H1 (cell line): ENCODE results near the gene ADAD1. TPM values are rescaled to one million over a fixed set of nuclear protein-coding genes. Genes with fewer than 3 reads are reported as not detected.
A peak's percentile ranks its signal among the peaks of the same experiment; 100 is the strongest.

Experiments used
- CTCF ChIA-PET: fragments of 300-600 bp; sonication (Branson Sonifier 250); formaldehyde crosslinking; loops from one replicate; lab custom pipeline; 2021; ENCODE audit not compliant: partially characterized antibody; lab: Charles Lee
- POLR2A ChIA-PET: fragments of 300-600 bp; sonication (Branson Sonifier 250); formaldehyde crosslinking; loops from one replicate; lab custom pipeline; 2021; ENCODE audit warnings: inconsistent platforms; ENCODE audit not compliant: partially characterized antibody; lab: Charles Lee
- DNase-seq, 2 experiments: peaks; one replicate each; pipeline versions ENCODE4 v3.0.0 to v3.0.0-alpha.2; 2010 to 2022; ENCODE audit warnings: low spot score in 2 of 2, low read depth in 1 of 2, mixed read lengths in 1 of 2
- FAIRE-seq: peaks from 2 replicates; lab custom pipeline; 2011; peaks lifted over from hg19 to GRCh38; lab: Jason Lieb, UNC
- H2AFZ ChIP-seq: 2 replicates; pipeline ENCODE4 v1.8.1; 2012; ENCODE audit warnings: low read length, inconsistent platforms
- H2AK5ac ChIP-seq: 2 replicates; pipeline ENCODE4 v1.6.1; 2013; ENCODE audit warnings: low read depth, low read length
- H2BK120ac ChIP-seq: replicated peaks from 2 replicates; pipeline ENCODE3; 2013; ENCODE audit warnings: low read depth, low read length, inconsistent platforms
- H2BK12ac ChIP-seq: 2 replicates; pipeline ENCODE4 v1.6.1; 2013; ENCODE audit warnings: low read depth, low read length
- H2BK15ac ChIP-seq: 2 replicates; pipeline ENCODE4 v1.6.1; 2013; ENCODE audit warnings: low read length
- H2BK20ac ChIP-seq: 2 replicates; pipeline ENCODE4 v1.6.1; 2013; ENCODE audit warnings: low read length
- H2BK5ac ChIP-seq: 2 replicates; pipeline ENCODE4 v1.6.1; 2013; ENCODE audit warnings: low read depth, low read length
- H3K14ac ChIP-seq: 2 replicates; pipeline ENCODE4 v1.6.1; 2013; ENCODE audit warnings: inconsistent platforms; ENCODE audit not compliant: insufficient read length
- H3K18ac ChIP-seq: 2 replicates; pipeline ENCODE4 v1.6.1; 2013; ENCODE audit warnings: low read length; ENCODE audit errors: extremely low read depth
- H3K23ac ChIP-seq: 2 replicates; pipeline ENCODE4 v1.6.1; 2013; ENCODE audit warnings: inconsistent platforms; ENCODE audit not compliant: insufficient read length
- H3K23me2 ChIP-seq: 2 replicates; pipeline ENCODE4 v1.6.1; 2013; ENCODE audit warnings: low read depth, low read length
- H3K27ac ChIP-seq: 2 replicates; pipeline ENCODE4 v1.6.1; 2011; ENCODE audit warnings: low read depth, low read length, inconsistent platforms
- H3K27me3 ChIP-seq, 4 experiments: replicated peaks in 1 of 4; 1 replicate in 1 of 4; 2 replicates in 3 of 4; pipeline versions ENCODE4 v1.6.1 to v1.8.1; 2011 to 2013; ENCODE audit warnings: low read length in 3 of 4, mild to moderate bottlenecking in 3 of 4, inconsistent platforms in 2 of 4, mixed read lengths in 2 of 4, moderate library complexity in 1 of 4; ENCODE audit not compliant: control insufficient read depth in 3 of 4, insufficient read depth in 3 of 4; ENCODE audit errors: extremely low read depth in 1 of 4
- H3K36me3 ChIP-seq, 4 experiments: 2 replicates each; pipeline versions ENCODE4 v1.6.1 to v1.8.1; 2011 to 2013; ENCODE audit warnings: mild to moderate bottlenecking in 4 of 4, low read length in 3 of 4, moderate library complexity in 2 of 4, control low read depth in 1 of 4, inconsistent platforms in 1 of 4; ENCODE audit not compliant: insufficient read depth in 4 of 4, control insufficient read depth in 2 of 4
- H3K4ac ChIP-seq: replicated peaks from 2 replicates; pipeline ENCODE3; 2013; ENCODE audit warnings: low read length, low read depth, mixed read lengths, inconsistent platforms; ENCODE audit not compliant: insufficient read length
- H3K4me1 ChIP-seq, 4 experiments: replicated peaks in 1 of 4; 1 replicate in 1 of 4; 2 replicates in 3 of 4; pipeline versions ENCODE4 v1.6.1 to v1.8.1; 2011 to 2013; ENCODE audit warnings: low read length in 3 of 4, inconsistent platforms in 2 of 4, mixed read lengths in 1 of 4; ENCODE audit not compliant: insufficient read depth in 4 of 4, control insufficient read depth in 3 of 4
- H3K4me2 ChIP-seq, 2 experiments: 2 replicates each; pipeline versions ENCODE4 v1.6.1 to v1.8.1; 2011 to 2013; ENCODE audit warnings: low read depth in 2 of 2, low read length in 2 of 2, control low read depth in 1 of 2, inconsistent platforms in 1 of 2, mild to moderate bottlenecking in 1 of 2; ENCODE audit not compliant: insufficient read depth in 1 of 2
- H3K4me3 ChIP-seq, 4 experiments: fragments of 200-600, 300-600 bp in 1 of 4; sonication (generic), shearing (Covaris generic), sonication (Bioruptor Twin) in 1 of 4; 2 replicates each; pipeline versions ENCODE4 v1.5.1 to v1.8.1; 2011 to 2016; ENCODE audit warnings: low read length in 4 of 4, low read depth in 3 of 4, control low read depth in 2 of 4, inconsistent platforms in 2 of 4, mild to moderate bottlenecking in 2 of 4, mixed read lengths in 1 of 4, moderate library complexity in 1 of 4; ENCODE audit not compliant: insufficient read depth in 2 of 4; ENCODE audit errors: extremely low read depth in 1 of 4
- H3K56ac ChIP-seq: replicated peaks from 2 replicates; pipeline ENCODE3; 2013; ENCODE audit warnings: low read depth, mild to moderate bottlenecking, mixed read lengths, low read length, inconsistent platforms; ENCODE audit not compliant: insufficient read length
- H3K79me1 ChIP-seq: 2 replicates; pipeline ENCODE4 v1.6.1; 2013; ENCODE audit warnings: low read depth, low read length, control low read depth
- H3K79me2 ChIP-seq, 2 experiments: 2 replicates each; pipeline versions ENCODE4 v1.6.1 to v1.8.1; 2012 to 2013; ENCODE audit warnings: low read length in 2 of 2, mild to moderate bottlenecking in 2 of 2, inconsistent platforms in 1 of 2; ENCODE audit not compliant: insufficient read depth in 2 of 2, control insufficient read depth in 1 of 2
- H3K9ac ChIP-seq, 4 experiments: replicated peaks in 1 of 4; 1 replicate in 1 of 4; 2 replicates in 3 of 4; pipeline versions ENCODE4 v1.6.1 to v1.8.1; 2011 to 2013; ENCODE audit warnings: low read depth in 3 of 4, low read length in 3 of 4, control low read depth in 2 of 4, mild to moderate bottlenecking in 2 of 4, moderate library complexity in 2 of 4, inconsistent platforms in 1 of 4; ENCODE audit errors: extremely low read depth in 1 of 4
- H3K9me3 ChIP-seq, 2 experiments: 2 replicates each; pipeline versions ENCODE4 v1.6.1 to v1.8.1; 2012 to 2013; ENCODE audit warnings: mild to moderate bottlenecking in 2 of 2, moderate library complexity in 2 of 2, control low read depth in 1 of 2, inconsistent platforms in 1 of 2, low read depth in 1 of 2, low read length in 1 of 2, mixed read lengths in 1 of 2; ENCODE audit not compliant: insufficient read depth in 2 of 2
- H4K20me1 ChIP-seq, 2 experiments: replicated peaks in 1 of 2; 2 replicates each; pipeline versions ENCODE3 to v1.8.1; 2011 to 2013; ENCODE audit warnings: inconsistent platforms in 2 of 2, low read length in 2 of 2, mild to moderate bottlenecking in 1 of 2; ENCODE audit not compliant: insufficient read depth in 2 of 2, control insufficient read depth in 1 of 2
- H4K5ac ChIP-seq: 2 replicates; pipeline ENCODE4 v1.6.1; 2013; ENCODE audit warnings: low read length, low read depth, mixed read lengths, inconsistent platforms; ENCODE audit not compliant: insufficient read length
- H4K8ac ChIP-seq: 2 replicates; pipeline ENCODE4 v1.8.0; 2013; ENCODE audit warnings: mild to moderate bottlenecking, moderate library complexity, low read length, inconsistent platforms; ENCODE audit not compliant: insufficient read depth; ENCODE audit errors: extremely low read depth
- H4K91ac ChIP-seq: replicated peaks from 2 replicates; pipeline ENCODE3; 2013; ENCODE audit warnings: low read length, mixed read lengths, inconsistent platforms; ENCODE audit not compliant: insufficient read length
- CBX5 ChIP-seq: fragments of 300-800, 300-1000 bp; sonication (generic); IDR thresholded peaks from 2 replicates; pipeline ENCODE4 v1.7.1; 2016; ENCODE audit warnings: antibody characterized with exemption, low read length, low read depth
- USF2 ChIP-seq: IDR thresholded peaks from 2 replicates; pipeline ENCODE4 v1.6.1; 2011; ENCODE audit warnings: low read length, improper control_type of control experiment
- ZNF274 ChIP-seq: IDR thresholded peaks from 2 replicates; pipeline ENCODE4 v1.7.0; 2012; ENCODE audit warnings: low read length, borderline replicate concordance; ENCODE audit errors: extremely low read depth
- WGBS, 2 experiments: shearing (Covaris generic) in 1 of 2; methylation state at CpG; one replicate each; pipeline versions ENCODE4 v1.1.6 to v1.1.7; 2013 to 2015; ENCODE audit warnings: low lambda C conversion rate in 2 of 2, mixed read lengths in 2 of 2, inconsistent platforms in 1 of 2, low coverage in 1 of 2, missing lambda C conversion rate in 1 of 2; ENCODE audit not compliant: insufficient replicate concordance in 2 of 2, insufficient coverage in 1 of 2, insufficient read length in 1 of 2; ENCODE audit errors: extremely low coverage in 1 of 2, missing lambda C conversion rate in 1 of 2; 5-methylcytosine and 5-hydroxymethylcytosine counted together
- polyA plus RNA-seq, 7 experiments: library from polyadenylated mRNA; depleted of rRNA in 3 of 7; stranded (reverse) in 5 of 7; unstranded in 2 of 7; fragments of >200 nt in 5 of 7; fragments of 200-250 nt in 2 of 7; gene quantifications; 1 replicate in 5 of 7; 2 replicates in 1 of 7; 4 replicates in 1 of 7; pipeline versions ENCODE4 v1.2.1 to v1.2.3, GENCODE V29; 2011 to 2013; ENCODE audit warnings: missing spikeins in 2 of 7, mixed read lengths in 2 of 7
- total RNA-seq: library from RNA; stranded (reverse); fragmentation: NEBNext Ultra II Directional; extraction: Animal tissue kit (Norgen Biotek cat#: 25700); gene quantifications from 2 replicates; pipeline ENCODE4 v1.2.1, GENCODE V29; 2021

Gene ADAD1
- total and polyA plus RNA-seq, 2 of the 8 experiments (the other 6 are each of a cell fraction or from before 2014, with no cell fraction given): not detected

GRCh38 chr4:122403861-122404260, 25.1 kb downstream of the ADAD1 start:
- Histone ChIP-seq H2BK5ac (no peak overlapping the region), H2BK15ac (no peak overlapping the region), H2AFZ (0 out of 2 replicates have a peak overlapping the region, but pooled peaks have one; percentile 3), H3K14ac (no peak overlapping the region), H3K79me1 (no peaks in the 10 kb centered on the region), H4K8ac (no peak overlapping the region; the same call in 1 of the 2 replicates), H4K5ac (no peak overlapping the region), H3K4me3 (no peak overlapping the region), H3K36me3 (no peaks in the 10 kb centered on the region), H3K23me2 (no peaks in the 10 kb centered on the region), H3K4me2 (no peak overlapping the region), H3K9ac (no peak overlapping the region), H3K23ac (no peak overlapping the region), H2BK20ac (no peak overlapping the region), H3K79me2 (no peaks in the 10 kb centered on the region), H3K4me1 (no peaks in the 10 kb centered on the region), H2BK12ac (no peak overlapping the region), H4K20me1 (no peaks in the 10 kb centered on the region), H3K27me3 (no peaks in the 10 kb centered on the region), H4K91ac (no peak overlapping the region), H3K56ac (no peak overlapping the region), H3K4ac (no peak overlapping the region), H2BK120ac (no peak overlapping the region), H3K18ac (no peak overlapping the region), H3K9me3 (no peaks in the 10 kb centered on the region), H3K27ac (no peak overlapping the region), H2AK5ac (no peak overlapping the region)
- WGBS, 2 experiments: 87% methylated on average over 3 of the region's 3 CpGs; no CpG with 5 or more reads in 1 of the 2 experiments
- no peak for FAIRE-seq
- ChIA-PET POLR2A (no interaction called here), CTCF (interaction anchor here (0.8 kb wide), 1 partner anchor 16 kb away, joined by 3 read pairs; no protein-coding TSS in a partner anchor)
- no peak for DNase-seq
- TF ChIP-seq USF2 (no peak), ZNF274 (no peak), CBX5 (no peak)
